Endothelial cell of umbilical vein (primary cell): ENCODE data around the gene MMP11. TPM values are rescaled to one million over a fixed set of nuclear protein-coding genes. Genes with fewer than 3 reads are reported as not detected.

Experiments
- BruUV-seq: library from RNA; stranded (reverse); fragments of 400-500 nt; replicated peaks from 2 replicates; lab custom pipeline; 2021; lab: Mats Ljungman, UMichigan
- CTCF ChIA-PET: fragments of 300-600, 350-600 bp; sonication (Branson Sonifier 250); formaldehyde crosslinking; loops from one replicate; lab custom pipeline; 2021; ENCODE audit warnings: antibody characterized with exemption, inconsistent platforms; lab: Charles Lee
- POLR2A ChIA-PET: fragments of 300-600, 350-600 bp; sonication (Branson Sonifier 250); formaldehyde crosslinking; loops from one replicate; lab custom pipeline; 2021; ENCODE audit warnings: antibody characterized with exemption, inconsistent platforms; lab: Charles Lee
- DNase-seq: peaks from one replicate; pipeline ENCODE4 v3.0.0-alpha.2; 2011; ENCODE audit warnings: low read depth, low spot score
- FAIRE-seq: peaks from 2 replicates; lab custom pipeline; 2011; peaks lifted over from hg19 to GRCh38; lab: Jason Lieb, UNC
- H2AFZ ChIP-seq: 2 replicates; pipeline ENCODE4 v1.6.0; 2012; ENCODE audit warnings: low read depth, low read length, control low read depth, inconsistent platforms
- H3K27ac ChIP-seq: 2 replicates; pipeline ENCODE4 v1.5.1; 2011; ENCODE audit warnings: low read depth, mild to moderate bottlenecking, control low read depth, low read length, moderate library complexity; ENCODE audit not compliant: insufficient read depth
- H3K27me3 ChIP-seq, 2 experiments: 2 replicates each; pipeline versions ENCODE4 v1.6.0 to v1.6.1; 2011; ENCODE audit warnings: low read length in 2 of 2, mixed read lengths in 1 of 2; ENCODE audit not compliant: control insufficient read depth in 2 of 2, insufficient read depth in 2 of 2
- H3K36me3 ChIP-seq, 2 experiments: 2 replicates in 1 of 2; 3 replicates in 1 of 2; pipeline ENCODE4 v1.5.1; 2011; ENCODE audit warnings: low read length in 2 of 2, mild to moderate bottlenecking in 1 of 2, moderate library complexity in 1 of 2; ENCODE audit not compliant: control insufficient read depth in 2 of 2, insufficient read depth in 2 of 2; ENCODE audit errors: extremely low read depth in 1 of 2
- H3K4me1 ChIP-seq: 3 replicates; pipeline ENCODE4 v1.5.1; 2011; ENCODE audit warnings: mild to moderate bottlenecking, low read length; ENCODE audit not compliant: control insufficient read depth, insufficient read depth; ENCODE audit errors: extremely low read depth
- H3K4me2 ChIP-seq: 2 replicates; pipeline ENCODE4 v1.6.1; 2011; ENCODE audit warnings: low read length, control low read depth, mixed read lengths; ENCODE audit not compliant: insufficient read depth
- H3K4me3 ChIP-seq, 3 experiments: fragments of 200-600 bp in 1 of 3; sonication (generic), shearing (Covaris generic) in 1 of 3; replicated peaks in 1 of 3; 2 replicates each; pipeline ENCODE4 v1.5.1; 2011 to 2016; ENCODE audit warnings: control low read depth in 3 of 3, low read length in 3 of 3, mild to moderate bottlenecking in 2 of 3, inconsistent platforms in 1 of 3, low read depth in 1 of 3, moderate library complexity in 1 of 3; ENCODE audit not compliant: insufficient read depth in 1 of 3
- H3K79me2 ChIP-seq: 2 replicates; pipeline ENCODE4 v1.6.0; 2012; ENCODE audit warnings: low read length, inconsistent platforms; ENCODE audit not compliant: control insufficient read depth, insufficient read depth
- H3K9ac ChIP-seq: replicated peaks from 2 replicates; pipeline ENCODE3; 2011; ENCODE audit warnings: low read length, control low read depth; ENCODE audit not compliant: insufficient read depth; ENCODE audit errors: extremely low read depth
- H3K9me1 ChIP-seq: replicated peaks from 3 replicates; pipeline ENCODE4 v1.6.0; 2011; ENCODE audit warnings: mild to moderate bottlenecking, low read length; ENCODE audit not compliant: control insufficient read depth, insufficient read depth; ENCODE audit errors: extremely low read depth
- H3K9me3 ChIP-seq: replicated peaks from 2 replicates; pipeline ENCODE4 v1.5.1; 2012; ENCODE audit warnings: low read length, inconsistent platforms; ENCODE audit not compliant: control insufficient read depth, insufficient read depth
- H4K20me1 ChIP-seq: replicated peaks from 2 replicates; pipeline ENCODE3; 2011; ENCODE audit warnings: mild to moderate bottlenecking, low read length; ENCODE audit not compliant: control insufficient read depth, insufficient read depth; ENCODE audit errors: extremely low read depth
- CTCF ChIP-seq, 2 donors: IDR thresholded peaks; 1 replicate in 1 of 2; 2 replicates in 1 of 2; pipeline ENCODE4 v1.5.1; 2011; ENCODE audit warnings: low read length in 2 of 2, mild to moderate bottlenecking in 2 of 2, moderate library complexity in 2 of 2, control low read depth in 1 of 2, inconsistent platforms in 1 of 2, low read depth in 1 of 2; ENCODE audit not compliant: insufficient read depth in 1 of 2; ENCODE audit errors: extremely low read depth in 1 of 2
- EZH2 ChIP-seq: IDR thresholded peaks from 2 replicates; pipeline ENCODE4 v1.6.1; 2012; ENCODE audit warnings: borderline replicate concordance, low read depth, mild to moderate bottlenecking, moderate library complexity, low read length, inconsistent platforms; ENCODE audit not compliant: severe bottlenecking
- FOS ChIP-seq: IDR thresholded peaks from 2 replicates; pipeline ENCODE4 v1.6.1; 2011; ENCODE audit warnings: mild to moderate bottlenecking, low read length, moderate library complexity, borderline replicate concordance; ENCODE audit not compliant: insufficient read depth
- GATA2 ChIP-seq: IDR thresholded peaks from 2 replicates; pipeline ENCODE4 v1.7.0; 2011; ENCODE audit warnings: low read depth, mild to moderate bottlenecking, moderate library complexity, mixed read lengths, low read length; ENCODE audit not compliant: insufficient read length, insufficient read depth
- JUN ChIP-seq: IDR thresholded peaks from 2 replicates; pipeline ENCODE4 v1.6.1; 2011; ENCODE audit warnings: borderline replicate concordance, low read depth; ENCODE audit not compliant: insufficient read length, insufficient read depth
- MAX ChIP-seq: IDR thresholded peaks from 2 replicates; pipeline ENCODE4 v1.6.1; 2011; ENCODE audit not compliant: insufficient read depth, insufficient read length
- MYC ChIP-seq: IDR thresholded peaks from one replicate; pipeline ENCODE4 v1.6.1; 2011; ENCODE audit warnings: mild to moderate bottlenecking, low read depth, low read length
- POLR2A ChIP-seq: IDR thresholded peaks from 2 replicates; pipeline ENCODE4 v1.6.1; 2012; ENCODE audit warnings: low read depth, mild to moderate bottlenecking, control low read depth, low read length
- POLR2AphosphoS5 ChIP-seq: IDR thresholded peaks from 2 replicates; pipeline ENCODE4 v1.6.1; 2012; ENCODE audit warnings: low read depth, mild to moderate bottlenecking, control low read depth, low read length, moderate library complexity; ENCODE audit not compliant: insufficient read depth
- dilution Hi-C: fragments of 300-500 bp; cut with MboI; formaldehyde crosslinking; loops from one replicate; pipeline ENCODE4 v1.15.0; 2019; ENCODE audit warnings: low sequenced_read_pairs; ENCODE audit not compliant: extremely low pct_ligation_motif_present
- intact Hi-C: fragments of 100-400 bp; cut with micrococcal nuclease; formaldehyde crosslinking; loops from one replicate; pipeline ENCODE4 v1.10.0; 2022
- polyA plus RNA-seq, 4 experiments: library from polyadenylated mRNA; depleted of rRNA in 3 of 4; stranded (reverse) in 3 of 4; unstranded in 1 of 4; fragments of >200 nt; gene quantifications; 2 replicates each; pipeline versions ENCODE4 v1.2.1 to v1.2.3, GENCODE V29; 2011 to 2012; ENCODE audit warnings: missing spikeins in 1 of 4
- total RNA-seq: library from RNA; stranded (reverse); gene quantifications from 2 replicates; pipeline ENCODE4 v1.2.3, GENCODE V29; 2021

Gene MMP11
- total and polyA plus RNA-seq, 2 donors (not counting 3 experiments of a cell fraction or from before 2014, with no cell fraction given): 10.3 to 16.9 TPM

GRCh38 chr22:23784215-23784732 lies 11.6 kb downstream of the MMP11 start:
- intact Hi-C loops: no loop called here
- no peaks in the 10 kb centered on the region for H3K27me3 ChIP-seq
- H3K27ac ChIP-seq: no peak overlapping the region
- no TSS peak for BruUV-seq
- DNase-seq: no peak
- POLR2A ChIA-PET: no interaction called here
- no peaks in the 10 kb centered on the region for H3K9me3 ChIP-seq
- H3K79me2 ChIP-seq: peaks cover 20% of the 10 kb centered on the region
- peaks cover 13% of the 10 kb centered on the region for H3K4me1 ChIP-seq
- no peak for TF ChIP-seq MYC
- TF ChIP-seq POLR2AphosphoS5: no peak
- TF ChIP-seq GATA2: no peak
- TF ChIP-seq JUN: no peak
- TF ChIP-seq CTCF (IDR thresholded peaks at IDR 0.05; ENCODE audit: extremely low read depth in 1 of 2, insufficient read depth in 1 of 2, low read depth in 1 of 2, low read length in 2 of 2): no peak
- no peak for TF ChIP-seq POLR2A
- TF ChIP-seq EZH2: no peak
- no peak for TF ChIP-seq FOS
- TF ChIP-seq MAX: no peak
- no peaks in the 10 kb centered on the region for H4K20me1 ChIP-seq
- no peak overlapping the region for H2AFZ ChIP-seq
- no peak overlapping the region for H3K9ac ChIP-seq
- CTCF ChIA-PET: interaction anchor here (0.9 kb wide), 1 partner anchor 11 kb away, joined by 3 read pairs; the partner anchor contains the start of gene MMP11
- H3K36me3 ChIP-seq: no peaks in the 10 kb centered on the region
- no peak for FAIRE-seq
- no peak overlapping the region for H3K4me2 ChIP-seq
- dilution Hi-C loops: no loop called here
- H3K9me1 ChIP-seq: no peaks in the 10 kb centered on the region
- no peak overlapping the region for H3K4me3 ChIP-seq
